Gastrocnemius medialis (tissue), 4 donors: ENCODE measurements around the gene SLC33A1. TPM values are rescaled to one million over a fixed set of nuclear protein-coding genes. Genes with fewer than 3 reads are reported as not detected.

Source experiments
- ATAC-seq, 2 donors: fragments of 150-250 bp; one replicate each; pipeline ENCODE4 v1.9.1; 2016
- DNase-seq, 2 donors: peaks; one replicate each; pipeline ENCODE4 v3.0.0-alpha.2; 2019
- H3K27ac ChIP-seq, 4 donors: fragments of 200-600 bp; sonication (generic); 1 replicate in 1 of 4; 2 replicates in 3 of 4; pipeline ENCODE4 v1.5.1; 2016 to 2018; ENCODE audit warnings: mild to moderate bottlenecking in 2 of 4, moderate library complexity in 1 of 4
- H3K27me3 ChIP-seq, 3 donors: fragments of 200-600 bp; sonication (generic) in 2 of 3; 1 replicate in 1 of 3; 2 replicates in 2 of 3; pipeline versions ENCODE4 v1.5.1 to v1.6.0; 2016 to 2019; ENCODE audit warnings: mild to moderate bottlenecking in 1 of 3, moderate library complexity in 1 of 3
- H3K36me3 ChIP-seq, 2 donors: fragments of 200-600 bp; sonication (generic) in 1 of 2; one replicate each; pipeline ENCODE4 v1.5.1; 2017 to 2018
- H3K4me1 ChIP-seq, 2 donors: fragments of 200-600 bp; sonication (generic) in 1 of 2; one replicate each; pipeline ENCODE4 v1.5.1; 2016 to 2017; ENCODE audit warnings: mild to moderate bottlenecking in 2 of 2
- H3K4me3 ChIP-seq, 4 donors: fragments of 200-600 bp; sonication (generic) in 3 of 4; 1 replicate in 1 of 4; 2 replicates in 3 of 4; pipeline ENCODE4 v1.5.1; 2016 to 2019; ENCODE audit warnings: mild to moderate bottlenecking in 2 of 4
- H3K9me3 ChIP-seq, 3 donors: fragments of 200-600 bp; sonication (generic) in 2 of 3; 1 replicate in 1 of 3; 2 replicates in 2 of 3; pipeline ENCODE4 v1.5.1; 2016 to 2019
- POLR2A ChIP-seq, 2 donors: fragments of 450-650 bp; IDR thresholded peaks; one replicate each; pipeline ENCODE4 v1.6.1; 2017; ENCODE audit warnings: antibody characterized with exemption in 2 of 2, mild to moderate bottlenecking in 2 of 2, moderate library complexity in 2 of 2
- in situ Hi-C, 4 donors: fragments of 200-750 bp; cut with MboI; loops; one replicate each; pipeline versions ENCODE4 v1.15.0 to v1.8.0; 2017; ENCODE audit warnings: low sequenced_read_pairs in 4 of 4
- intact Hi-C: fragments of 100-400 bp; cut with DNase I; formaldehyde crosslinking; loops from one replicate; pipeline ENCODE4 v1.15.1; 2023; ENCODE audit warnings: low total_unique reads
- total RNA-seq, 4 donors: library from RNA; depleted of rRNA; stranded (reverse); fragments of >200 nt; gene quantifications; one replicate each; pipeline versions ENCODE4 v1.1.0 to v1.2.3, GENCODE V29; 2016
- TF ChIP-seq, protein P1 (sequence below), 5 experiments: fragments of 450-650 bp in 3 of 5; fragments of 200-600 bp in 2 of 5; sonication (generic) in 2 of 5; IDR thresholded peaks in 4 of 5; conservative IDR thresholded peaks in 1 of 5; 1 replicate in 4 of 5; 2 replicates in 1 of 5; pipeline ENCODE4 v1.5.1; 2016 to 2019; ENCODE audit warnings: antibody characterized with exemption in 5 of 5, mild to moderate bottlenecking in 3 of 5, moderate library complexity in 3 of 5

Gene SLC33A1
- total RNA-seq, 4 donors from 2014 or later = 7.0 to 9.3 (median 8.2) TPM

- no peak for TF ChIP-seq POLR2A (IDR thresholded peaks at IDR 0.05)
- TF ChIP-seq, protein P1, sequence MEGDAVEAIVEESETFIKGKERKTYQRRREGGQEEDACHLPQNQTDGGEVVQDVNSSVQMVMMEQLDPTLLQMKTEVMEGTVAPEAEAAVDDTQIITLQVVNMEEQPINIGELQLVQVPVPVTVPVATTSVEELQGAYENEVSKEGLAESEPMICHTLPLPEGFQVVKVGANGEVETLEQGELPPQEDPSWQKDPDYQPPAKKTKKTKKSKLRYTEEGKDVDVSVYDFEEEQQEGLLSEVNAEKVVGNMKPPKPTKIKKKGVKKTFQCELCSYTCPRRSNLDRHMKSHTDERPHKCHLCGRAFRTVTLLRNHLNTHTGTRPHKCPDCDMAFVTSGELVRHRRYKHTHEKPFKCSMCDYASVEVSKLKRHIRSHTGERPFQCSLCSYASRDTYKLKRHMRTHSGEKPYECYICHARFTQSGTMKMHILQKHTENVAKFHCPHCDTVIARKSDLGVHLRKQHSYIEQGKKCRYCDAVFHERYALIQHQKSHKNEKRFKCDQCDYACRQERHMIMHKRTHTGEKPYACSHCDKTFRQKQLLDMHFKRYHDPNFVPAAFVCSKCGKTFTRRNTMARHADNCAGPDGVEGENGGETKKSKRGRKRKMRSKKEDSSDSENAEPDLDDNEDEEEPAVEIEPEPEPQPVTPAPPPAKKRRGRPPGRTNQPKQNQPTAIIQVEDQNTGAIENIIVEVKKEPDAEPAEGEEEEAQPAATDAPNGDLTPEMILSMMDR (IDR thresholded peaks at IDR 0.05 in 4 of 5, conservative IDR thresholded peaks at IDR 0.05 in 1 of 5) = no peak
- intact Hi-C loops = no loop called here
- H3K9me3 ChIP-seq = no peaks in the 10 kb centered on the region
- no peaks in the 10 kb centered on the region for H3K36me3 ChIP-seq
- DNase-seq (no peak), ATAC-seq (no peak)
- no peaks in the 10 kb centered on the region for H3K4me1 ChIP-seq
- H3K4me3 ChIP-seq = no peak overlapping the region
- H3K27ac ChIP-seq = no peak overlapping the region
- H3K27me3 ChIP-seq = no peaks in the 10 kb centered on the region
- in situ Hi-C loops = loop anchor here in 2 of 4 donors (10.0 kb wide), 1 partner anchor 60 kb away; no protein-coding TSS in a partner anchor
Measured at GRCh38 chr3:155804323-155804722, 49.9 kb downstream of the SLC33A1 start.

- DNase-seq (no peak), ATAC-seq (no peak)
- Histone ChIP-seq H3K9me3 (no peaks in the 10 kb centered on the region), H3K4me1 (no peaks in the 10 kb centered on the region), H3K27me3 (no peaks in the 10 kb centered on the region), H3K36me3 (peaks cover 3 to 4% of the 10 kb centered on the region in 2 donors), H3K4me3 (no peak overlapping the region), H3K27ac (no peak overlapping the region)
- TF ChIP-seq POLR2A (IDR thresholded peaks at IDR 0.05) = no peak
- TF ChIP-seq, protein P1 (IDR thresholded peaks at IDR 0.05 in 4 of 5, conservative IDR thresholded peaks at IDR 0.05 in 1 of 5) = no peak
- intact Hi-C loops = no loop called here
- in situ Hi-C loops = no loop called here
Measured at GRCh38 chr3:155792532-155792931, 61.7 kb downstream of the SLC33A1 start.

GRCh38 chr3:155791190-155791589, 63.0 kb downstream of the SLC33A1 start:
- Histone ChIP-seq H3K4me3 (no peak overlapping the region), H3K27ac (no peak overlapping the region), H3K4me1 (no peaks in the 10 kb centered on the region), H3K27me3 (no peaks in the 10 kb centered on the region), H3K36me3 (peaks cover 2 to 4% of the 10 kb centered on the region in 2 donors), H3K9me3 (no peaks in the 10 kb centered on the region)
- in situ Hi-C loops = no loop called here
- intact Hi-C loops = no loop called here
- DNase-seq (no peak), ATAC-seq (no peak)
- TF ChIP-seq, protein P1 (IDR thresholded peaks at IDR 0.05 in 4 of 5, conservative IDR thresholded peaks at IDR 0.05 in 1 of 5) = no peak
- TF ChIP-seq POLR2A (IDR thresholded peaks at IDR 0.05) = no peak

GRCh38 chr3:155790272-155790925, 63.8 kb downstream of the SLC33A1 start:
- H3K36me3 ChIP-seq = peaks cover 0 to 4% of the 10 kb centered on the region in 2 donors
- H3K9me3 ChIP-seq = no peaks in the 10 kb centered on the region
- TF ChIP-seq, protein P1 (IDR thresholded peaks at IDR 0.05 in 4 of 5, conservative IDR thresholded peaks at IDR 0.05 in 1 of 5) = no peak
- no peak for TF ChIP-seq POLR2A (IDR thresholded peaks at IDR 0.05)
- no peaks in the 10 kb centered on the region for H3K27me3 ChIP-seq
- H3K4me3 ChIP-seq = no peak overlapping the region
- peaks cover 0 to 5% of the 10 kb centered on the region in 2 donors for H3K4me1 ChIP-seq
- DNase-seq = no peak
- in situ Hi-C loops = no loop called here
- ATAC-seq = no peak
- no peak overlapping the region for H3K27ac ChIP-seq
- intact Hi-C loops = no loop called here
